HEK293 (cell line): Measurements from ENCODE around the gene ANAPC16.

ENCODE experiments used
- CTCF ChIA-PET: fragments of 350-600 bp; formaldehyde crosslinking; extraction: SDS; loops from one replicate; lab custom pipeline; 2021; ENCODE audit warnings: antibody characterized with exemption; lab: Yijun Ruan, JAX
- POLR2A ChIA-PET: fragments of 300-600 bp; formaldehyde crosslinking; extraction: SDS; loops from one replicate; lab custom pipeline; 2020; ENCODE audit warnings: antibody characterized with exemption, inconsistent platforms; lab: Yijun Ruan, JAX
- H3K27ac ChIP-seq: fragments of 200-500 bp; sonication (Bioruptor generic); 2 replicates; pipeline ENCODE4 v1.5.1; 2014; ENCODE audit warnings: low read depth, low read length, control low read depth, inconsistent platforms; ENCODE audit errors: extremely low read depth
- H3K36me3 ChIP-seq, 2 experiments: fragments of 200-500 bp in 1 of 2; sonication (Bioruptor generic) in 1 of 2; 1 replicate in 1 of 2; 2 replicates in 1 of 2; pipeline ENCODE4 v1.5.1; 2014 to 2017; ENCODE audit warnings: inconsistent platforms in 2 of 2, low read length in 2 of 2; ENCODE audit not compliant: control insufficient read depth in 2 of 2, insufficient read depth in 1 of 2
- H3K4me1 ChIP-seq: fragments of 200-500 bp; sonication (Bioruptor generic); 2 replicates; pipeline ENCODE4 v1.5.1; 2014; ENCODE audit warnings: mild to moderate bottlenecking, low read length, inconsistent platforms; ENCODE audit not compliant: control insufficient read depth, insufficient read depth
- H3K4me3 ChIP-seq: 2 replicates; pipeline ENCODE4 v1.5.1; 2011; ENCODE audit warnings: low read depth, mild to moderate bottlenecking, control low read depth, low read length, moderate library complexity
- H3K9me3 ChIP-seq: fragments of 200-500 bp; sonication (Bioruptor generic); 2 replicates; pipeline ENCODE4 v1.5.1; 2014; ENCODE audit warnings: low read depth, low read length, inconsistent platforms; ENCODE audit not compliant: control insufficient read depth, insufficient read depth
- AEBP2 ChIP-seq: fragments of 450-650 bp; formaldehyde crosslinking; IDR thresholded peaks from 2 replicates; pipeline ENCODE4 v1.5.1; 2016; ENCODE audit warnings: missing biosample characterization, missing genetic modification characterization, borderline replicate concordance
- GLI4 ChIP-seq: fragments of 450-650 bp; formaldehyde crosslinking; IDR thresholded peaks from 2 replicates; pipeline ENCODE4 v1.5.1; 2016; ENCODE audit warnings: missing biosample characterization, missing genetic modification characterization
- KLF16 ChIP-seq: fragments of 450-650 bp; formaldehyde crosslinking; IDR thresholded peaks from 2 replicates; pipeline ENCODE4 v1.5.1; 2017; ENCODE audit warnings: missing biosample characterization, missing genetic modification characterization
- PATZ1 ChIP-seq: fragments of 450-650 bp; formaldehyde crosslinking; IDR thresholded peaks from 2 replicates; pipeline ENCODE4 v1.5.1; 2016; ENCODE audit warnings: missing biosample characterization, missing genetic modification characterization
- PRDM10 ChIP-seq: fragments of 450-650 bp; formaldehyde crosslinking; IDR thresholded peaks from 2 replicates; pipeline ENCODE4 v1.5.1; 2016; ENCODE audit warnings: missing biosample characterization, missing genetic modification characterization
- PRDM4 ChIP-seq: fragments of 450-650 bp; formaldehyde crosslinking; IDR thresholded peaks from 2 replicates; pipeline ENCODE4 v1.5.1; 2017; ENCODE audit warnings: missing biosample characterization, missing genetic modification characterization
- YY1 ChIP-seq: fragments of 450-650 bp; formaldehyde crosslinking; IDR thresholded peaks from 2 replicates; pipeline ENCODE4 v1.5.1; 2018; ENCODE audit warnings: missing biosample characterization, missing genetic modification characterization
- ZBTB10 ChIP-seq: fragments of 450-650 bp; formaldehyde crosslinking; IDR thresholded peaks from 2 replicates; pipeline ENCODE4 v1.5.1; 2016; ENCODE audit warnings: missing biosample characterization, missing genetic modification characterization
- ZNF121 ChIP-seq: fragments of 450-650 bp; formaldehyde crosslinking; IDR thresholded peaks from 2 replicates; pipeline ENCODE4 v1.5.1; 2016; ENCODE audit warnings: missing biosample characterization, missing genetic modification characterization
- ZNF169 ChIP-seq: fragments of 450-650 bp; formaldehyde crosslinking; IDR thresholded peaks from 2 replicates; pipeline ENCODE4 v1.5.1; 2016; ENCODE audit warnings: missing biosample characterization, missing genetic modification characterization
- ZNF223 ChIP-seq: fragments of 450-650 bp; formaldehyde crosslinking; IDR thresholded peaks from 2 replicates; pipeline ENCODE4 v1.5.1; 2016; ENCODE audit warnings: missing biosample characterization, missing genetic modification characterization
- ZNF24 ChIP-seq: fragments of 450-650 bp; formaldehyde crosslinking; IDR thresholded peaks from 2 replicates; pipeline ENCODE4 v1.5.1; 2016; ENCODE audit warnings: missing biosample characterization, missing genetic modification characterization
- ZNF248 ChIP-seq: fragments of 450-650 bp; formaldehyde crosslinking; IDR thresholded peaks from 2 replicates; pipeline ENCODE4 v1.5.1; 2017; ENCODE audit warnings: missing biosample characterization, missing genetic modification characterization
- ZNF341 ChIP-seq: fragments of 450-650 bp; formaldehyde crosslinking; IDR thresholded peaks from 2 replicates; pipeline ENCODE4; 2016; ENCODE audit warnings: low read depth, missing biosample characterization, missing genetic modification characterization
- ZNF350 ChIP-seq: fragments of 450-650 bp; formaldehyde crosslinking; IDR thresholded peaks from 2 replicates; pipeline ENCODE4 v1.5.0; 2017; ENCODE audit warnings: missing biosample characterization, mild to moderate bottlenecking, missing genetic modification characterization
- ZNF394 ChIP-seq: fragments of 450-650 bp; formaldehyde crosslinking; IDR thresholded peaks from 2 replicates; pipeline ENCODE4 v1.5.1; 2016; ENCODE audit warnings: missing biosample characterization, missing genetic modification characterization, mild to moderate bottlenecking, moderate library complexity, borderline replicate concordance
- ZNF510 ChIP-seq: fragments of 450-650 bp; formaldehyde crosslinking; IDR thresholded peaks from 2 replicates; pipeline ENCODE4 v1.5.1; 2018; ENCODE audit warnings: mild to moderate bottlenecking, missing genetic modification characterization, missing biosample characterization; ENCODE audit not compliant: insufficient replicate concordance
- ZNF544 ChIP-seq: fragments of 450-650 bp; formaldehyde crosslinking; IDR thresholded peaks from 2 replicates; pipeline ENCODE4 v1.5.0; 2017; ENCODE audit warnings: missing biosample characterization, missing genetic modification characterization
- ZNF558 ChIP-seq: fragments of 450-650 bp; formaldehyde crosslinking; IDR thresholded peaks from 2 replicates; pipeline ENCODE4 v1.5.1; 2016; ENCODE audit warnings: missing biosample characterization, missing genetic modification characterization
- ZNF580 ChIP-seq: fragments of 450-650 bp; formaldehyde crosslinking; IDR thresholded peaks from 2 replicates; pipeline ENCODE4 v1.5.1; 2016; ENCODE audit warnings: missing biosample characterization, missing genetic modification characterization
- ZNF600 ChIP-seq: fragments of 450-650 bp; formaldehyde crosslinking; IDR thresholded peaks from 2 replicates; pipeline ENCODE4 v1.5.1; 2016; ENCODE audit warnings: missing biosample characterization, missing genetic modification characterization
- ZNF792 ChIP-seq: fragments of 450-650 bp; formaldehyde crosslinking; IDR thresholded peaks from 2 replicates; pipeline ENCODE4 v1.5.1; 2016; ENCODE audit warnings: missing biosample characterization, missing genetic modification characterization

Gene ANAPC16

GRCh38 chr10:72245949-72246525 is 30.2 kb downstream of the ANAPC16 start:
- H3K36me3 ChIP-seq = no peaks in the 10 kb centered on the region
- POLR2A ChIA-PET = interaction anchor here (1.6 to 3.0 kb wide), 3 partner anchors 9 to 29 kb away, joined by 4 to 11 read pairs (median 7); no protein-coding TSS in a partner anchor
- no peak overlapping the region for H3K4me3 ChIP-seq
- CTCF ChIA-PET = interaction anchor here (0.6 to 1.2 kb wide), 3 partner anchors 8 to 81 kb away, joined by 3 read pairs; no protein-coding TSS in a partner anchor
- peak overlapping the region; percentile 90 for H3K27ac ChIP-seq
- H3K9me3 ChIP-seq = no peaks in the 10 kb centered on the region
- H3K4me1 ChIP-seq = peaks cover 22% of the 10 kb centered on the region
- TF ChIP-seq ZNF341 (no peak), ZNF24 (no peak), ZNF600 (tag by site-specific recombination) (0 out of 2 replicates have a peak, but pooled peaks have one; percentile 14), AEBP2 (no peak), KLF16 (tag by site-specific recombination) (no peak), ZNF223 (tag by site-specific recombination) (no peak), ZNF169 (no peak), ZNF394 (no peak), GLI4 (tag by site-specific recombination) (no peak), ZNF248 (tag by site-specific recombination) (no peak), ZNF558 (tag by site-specific recombination) (no peak), ZNF580 (tag by site-specific recombination) (0 out of 2 replicates have a peak, but pooled peaks have one; percentile 7), YY1 (no peak), PRDM4 (tag by site-specific recombination) (no peak), ZBTB10 (tag by site-specific recombination) (no peak), ZNF544 (tag by site-specific recombination) (no peak), ZNF792 (no peak), ZNF350 (no peak), ZNF510 (tag by site-specific recombination) (no peak), ZNF121 (no peak), PATZ1 (tag by site-specific recombination) (no peak), PRDM10 (tag by site-specific recombination) (peak; percentile 96)
